ENCODE measurements around the gene POLDIP3. TPM values are rescaled to one million over a fixed set of nuclear protein-coding genes. Genes with fewer than 3 reads are reported as not detected.

Gene POLDIP3
- total RNA-seq, 1 donor from 2014 or later, result 82.4 TPM

- Mint-ChIP-seq H3K9me3 (ENCODE audit: low read depth) (no peaks in the 10 kb centered on the region), H3K4me3 (ENCODE audit: low read depth) (peak overlapping the region; percentile 92), H3K36me3 (ENCODE audit: insufficient read depth) (no peaks in the 10 kb centered on the region), H3K27ac (no peak overlapping the region), H3K27me3 (no peaks in the 10 kb centered on the region), H3K4me1 (ENCODE audit: low read depth) (peaks cover 20% of the 10 kb centered on the region)
- DNase-seq (ENCODE audit: low spot score, unreplicated experiment), result no peak
- TF ChIP-seq, protein P1, sequence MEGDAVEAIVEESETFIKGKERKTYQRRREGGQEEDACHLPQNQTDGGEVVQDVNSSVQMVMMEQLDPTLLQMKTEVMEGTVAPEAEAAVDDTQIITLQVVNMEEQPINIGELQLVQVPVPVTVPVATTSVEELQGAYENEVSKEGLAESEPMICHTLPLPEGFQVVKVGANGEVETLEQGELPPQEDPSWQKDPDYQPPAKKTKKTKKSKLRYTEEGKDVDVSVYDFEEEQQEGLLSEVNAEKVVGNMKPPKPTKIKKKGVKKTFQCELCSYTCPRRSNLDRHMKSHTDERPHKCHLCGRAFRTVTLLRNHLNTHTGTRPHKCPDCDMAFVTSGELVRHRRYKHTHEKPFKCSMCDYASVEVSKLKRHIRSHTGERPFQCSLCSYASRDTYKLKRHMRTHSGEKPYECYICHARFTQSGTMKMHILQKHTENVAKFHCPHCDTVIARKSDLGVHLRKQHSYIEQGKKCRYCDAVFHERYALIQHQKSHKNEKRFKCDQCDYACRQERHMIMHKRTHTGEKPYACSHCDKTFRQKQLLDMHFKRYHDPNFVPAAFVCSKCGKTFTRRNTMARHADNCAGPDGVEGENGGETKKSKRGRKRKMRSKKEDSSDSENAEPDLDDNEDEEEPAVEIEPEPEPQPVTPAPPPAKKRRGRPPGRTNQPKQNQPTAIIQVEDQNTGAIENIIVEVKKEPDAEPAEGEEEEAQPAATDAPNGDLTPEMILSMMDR (IDR thresholded peaks at IDR 0.05; ENCODE audit: unreplicated experiment), result no peak
Observed at GRCh38 chr22:42646569-42647525, 32.2 kb upstream of the POLDIP3 start.

GRCh38 chr22:42645938-42646568, 31.4 kb upstream of the POLDIP3 start:
- no peak for DNase-seq (ENCODE audit: low spot score, unreplicated experiment)
- no peaks in the 10 kb centered on the region for H3K36me3 Mint-ChIP-seq (ENCODE audit: insufficient read depth)
- no peak overlapping the region for H3K27ac Mint-ChIP-seq
- peaks cover 20% of the 10 kb centered on the region for H3K4me1 Mint-ChIP-seq (ENCODE audit: low read depth)
- TF ChIP-seq, protein P1 (IDR thresholded peaks at IDR 0.05; ENCODE audit: unreplicated experiment), result no peak
- H3K4me3 Mint-ChIP-seq (ENCODE audit: low read depth), result no peak overlapping the region
- no peaks in the 10 kb centered on the region for H3K27me3 Mint-ChIP-seq
- no peaks in the 10 kb centered on the region for H3K9me3 Mint-ChIP-seq (ENCODE audit: low read depth)

- no peaks in the 10 kb centered on the region for H3K36me3 Mint-ChIP-seq (ENCODE audit: insufficient read depth)
- TF ChIP-seq, protein P1 (IDR thresholded peaks at IDR 0.05; ENCODE audit: unreplicated experiment), result no peak
- no peaks in the 10 kb centered on the region for H3K27me3 Mint-ChIP-seq
- H3K4me3 Mint-ChIP-seq (ENCODE audit: low read depth), result peak overlapping the region; percentile 16
- DNase-seq (ENCODE audit: low spot score, unreplicated experiment), result no peak
- H3K4me1 Mint-ChIP-seq (ENCODE audit: low read depth), result peaks cover 20% of the 10 kb centered on the region
- H3K27ac Mint-ChIP-seq, result peak overlapping the region; percentile 86
- H3K9me3 Mint-ChIP-seq (ENCODE audit: low read depth), result no peaks in the 10 kb centered on the region
Observed at GRCh38 chr22:42645341-42645937, 30.8 kb upstream of the POLDIP3 start.

GRCh38 chr22:42644422-42645340, 30.0 kb upstream of the POLDIP3 start:
- TF ChIP-seq, protein P1 (IDR thresholded peaks at IDR 0.05; ENCODE audit: unreplicated experiment), result no peak

More at GRCh38 chr22:42644422-42645340, 30.0 kb upstream of the POLDIP3 start:
- DNase-seq (ENCODE audit: low spot score, unreplicated experiment), result no peak
- Mint-ChIP-seq H3K4me3 (ENCODE audit: low read depth) (no peak overlapping the region), H3K4me1 (ENCODE audit: low read depth) (peaks cover 20% of the 10 kb centered on the region), H3K27me3 (no peaks in the 10 kb centered on the region), H3K9me3 (ENCODE audit: low read depth) (no peaks in the 10 kb centered on the region), H3K36me3 (ENCODE audit: insufficient read depth) (no peaks in the 10 kb centered on the region), H3K27ac (peak overlapping the region; percentile 86)

Data from progenitor cell of endocrine pancreas (in vitro differentiated cells).